K562 (cell line): ENCODE data around the gene CRADD. TPM values are rescaled to one million over a fixed set of nuclear protein-coding genes. Genes with fewer than 3 reads are reported as not detected.
A peak's percentile ranks its signal among the peaks of the same experiment; 100 is the strongest.

Experiments used
- CHD2 ChIP-seq: IDR thresholded peaks from 2 replicates; pipeline ENCODE4 v1.6.1; 2011; ENCODE audit warnings: low read depth, low read length
- DPF2 ChIP-seq: fragments of 450-650 bp; IDR thresholded peaks from 2 replicates; pipeline ENCODE4 v1.6.1; 2016
- FOXA3 ChIP-seq, 2 experiments: fragments of 450-650 bp in 1 of 2; sonication (generic) in 1 of 2; formaldehyde crosslinking; IDR thresholded peaks in 1 of 2; conservative IDR thresholded peaks in 1 of 2; 2 replicates each; pipeline versions ENCODE4 v1.4.0 to v1.8.0; 2020 to 2022; ENCODE audit warnings: mild to moderate bottlenecking in 2 of 2, missing genetic modification reagents in 1 of 2
- FOXJ2 ChIP-seq: fragments of 200-800 bp; sonication (Bioruptor generic); IDR thresholded peaks from 2 replicates; pipeline ENCODE4 v1.6.1; 2016; ENCODE audit warnings: missing genetic modification characterization, missing compliant biosample characterization
- KAT2B ChIP-seq: IDR thresholded peaks from one replicate; pipeline ENCODE4 v1.6.1; 2012; ENCODE audit warnings: low read depth, mild to moderate bottlenecking, control low read depth, inconsistent platforms, low read length, moderate library complexity
- LEF1 ChIP-seq: fragments of 450-650 bp; IDR thresholded peaks from 2 replicates; pipeline ENCODE4 v1.6.1; 2016; ENCODE audit warnings: mild to moderate bottlenecking
- MXI1 ChIP-seq: IDR thresholded peaks from 2 replicates; pipeline ENCODE4 v1.6.1; 2011; ENCODE audit warnings: low read depth, mild to moderate bottlenecking, improper control_type of control experiment, low read length
- NCOA1 ChIP-seq: fragments of 450-650 bp; IDR thresholded peaks from 2 replicates; pipeline ENCODE4 v1.6.1; 2016; ENCODE audit warnings: low read depth
- NEUROD1 ChIP-seq: fragments of 150-350 bp; IDR thresholded peaks from 2 replicates; pipeline ENCODE4 v1.6.1; 2014; ENCODE audit warnings: borderline replicate concordance, low read length, low read depth; ENCODE audit not compliant: partially characterized antibody
- PHF8 ChIP-seq: fragments of 200-600 bp; sonication (generic); IDR thresholded peaks from 2 replicates; pipeline ENCODE4 v1.6.1; 2012; ENCODE audit warnings: mixed run types, mild to moderate bottlenecking, inconsistent platforms, low read length, moderate library complexity, borderline replicate concordance
- RBBP5 ChIP-seq: fragments of 200-600 bp; sonication (generic); IDR thresholded peaks from 2 replicates; pipeline ENCODE4 v1.6.1; 2012; ENCODE audit warnings: borderline replicate concordance, mild to moderate bottlenecking, low read length, control low read depth, inconsistent platforms; ENCODE audit not compliant: insufficient read depth, poor library complexity, severe bottlenecking
- RNF2 ChIP-seq: sonication (generic); IDR thresholded peaks from 2 replicates; pipeline ENCODE4 v1.6.1; 2016
- SIRT6 ChIP-seq: IDR thresholded peaks from one replicate; pipeline ENCODE4 v1.6.1; 2012; ENCODE audit warnings: low read depth, mild to moderate bottlenecking, control low read depth, inconsistent platforms, low read length, moderate library complexity
- SLC30A9 ChIP-seq: fragments of 250-450 bp; sonication (Bioruptor Pico); IDR thresholded peaks from 2 replicates; pipeline ENCODE4 v1.8.0; 2022; ENCODE audit warnings: mild to moderate bottlenecking, moderate library complexity
- SMAD2 ChIP-seq: fragments of 150-350 bp; IDR thresholded peaks from 2 replicates; pipeline ENCODE4 v1.6.1; 2014; ENCODE audit warnings: low read depth, mild to moderate bottlenecking, low read length
- TCF3 ChIP-seq: sonication (generic); formaldehyde crosslinking; IDR thresholded peaks from 2 replicates; pipeline ENCODE4 v1.4.0; 2020; ENCODE audit warnings: mild to moderate bottlenecking, missing genetic modification reagents
- TCFL5 ChIP-seq: fragments of 250-450 bp; sonication (Bioruptor Pico); conservative IDR thresholded peaks from 2 replicates; pipeline ENCODE4 v1.6.1; 2021; ENCODE audit warnings: mild to moderate bottlenecking, moderate library complexity, matching md5 sums
- TRIM24 ChIP-seq, 2 experiments: fragments of 450-650 bp; IDR thresholded peaks; 2 replicates each; pipeline ENCODE4 v1.6.1; 2016
- U2AF2 ChIP-seq: fragments of 200-400 bp; formaldehyde crosslinking; optimal IDR thresholded peaks from 2 replicates; pipeline ENCODE3; 2017; ENCODE audit warnings: low read depth, mild to moderate bottlenecking, low read length
- ZBTB1 ChIP-seq: sonication (generic); formaldehyde crosslinking; IDR thresholded peaks from 2 replicates; pipeline ENCODE4 v1.8.1; 2023; ENCODE audit warnings: missing genetic modification reagents, low read depth, mild to moderate bottlenecking, borderline replicate concordance
- ZBTB49 ChIP-seq: sonication (generic); formaldehyde crosslinking; IDR thresholded peaks from 2 replicates; pipeline ENCODE4 v1.8.0; 2022; ENCODE audit warnings: missing genetic modification reagents, mild to moderate bottlenecking, borderline replicate concordance
- ZNF24 ChIP-seq: fragments of 450-650 bp; IDR thresholded peaks from 2 replicates; pipeline ENCODE4 v1.6.1; 2016
- ZNF253 ChIP-seq: fragments of 250-450 bp; sonication (Bioruptor Pico); conservative IDR thresholded peaks from 2 replicates; pipeline ENCODE4 v1.6.1; 2021; ENCODE audit warnings: mild to moderate bottlenecking
- ZNF436 ChIP-seq: fragments of 250-450, 450-650 bp; sonication (Bioruptor Pico); formaldehyde crosslinking; IDR thresholded peaks from 2 replicates; pipeline ENCODE4 v1.7.0; 2020; ENCODE audit warnings: mild to moderate bottlenecking
- ZNF57 ChIP-seq: fragments of 450-650 bp; formaldehyde crosslinking; IDR thresholded peaks from 2 replicates; pipeline ENCODE4 v1.4.0; 2020; ENCODE audit warnings: mild to moderate bottlenecking, moderate library complexity
- ZNF699 ChIP-seq: fragments of 250-450 bp; sonication (Bioruptor Pico); IDR thresholded peaks from 2 replicates; pipeline ENCODE4 v1.8.0; 2021; ENCODE audit warnings: mild to moderate bottlenecking, moderate library complexity; ENCODE audit not compliant: insufficient replicate concordance
- ZNF717 ChIP-seq: fragments of 250-450 bp; sonication (Bioruptor Pico); IDR thresholded peaks from 2 replicates; pipeline ENCODE4 v1.5.0; 2021
- polyA plus RNA-seq, 8 experiments: library from polyadenylated mRNA; depleted of rRNA in 4 of 8; stranded (reverse) in 5 of 8; unstranded in 3 of 8; fragments of >200 nt; fragmentation: Nextera tagmentation in 2 of 8; fragmentation: Illumina TruSeq in 1 of 8; extraction: Ambion mirVana in 2 of 8; extraction: Trizol in 1 of 8; gene quantifications; 2 replicates each; pipeline versions ENCODE4 v1.2.1 to v1.2.3, GENCODE V29; 2011 to 2014; ENCODE audit warnings: inconsistent platforms in 1 of 8, missing spikeins in 1 of 8
- total RNA-seq, 7 experiments: library from RNA; depleted of rRNA in 6 of 7; stranded (reverse); fragments of >200 nt in 6 of 7; fragmentation: Illumina TruSeq in 2 of 7; extraction: Trizol in 2 of 7; gene quantifications; 2 replicates each; pipeline versions ENCODE4 v1.2.1 to v1.2.3, GENCODE V29; 2011 to 2021; ENCODE audit warnings: low replicate concordance in 1 of 7
- TF ChIP-seq, protein P1 (sequence below): fragments of 250-450 bp; sonication (Bioruptor Pico); IDR thresholded peaks from 2 replicates; pipeline ENCODE4 v1.8.0; 2022; ENCODE audit warnings: moderate library complexity, mild to moderate bottlenecking, inconsistent platforms
- TF ChIP-seq, protein P2 (sequence below): IDR thresholded peaks from 3 replicates; pipeline ENCODE4 v1.6.1; 2011; ENCODE audit warnings: borderline replicate concordance, mild to moderate bottlenecking; ENCODE audit not compliant: insufficient read length, insufficient read depth

The CRADD gene
- total and polyA plus RNA-seq, 9 of the 15 experiments (the other 6 are each of a cell fraction or from before 2014, with no cell fraction given), result 20.5 to 41.1 (median 25.9) TPM

GRCh38 chr12:93938317-93938716 is 261.1 kb downstream of the CRADD start (continued):
- TF ChIP-seq, protein P1, sequence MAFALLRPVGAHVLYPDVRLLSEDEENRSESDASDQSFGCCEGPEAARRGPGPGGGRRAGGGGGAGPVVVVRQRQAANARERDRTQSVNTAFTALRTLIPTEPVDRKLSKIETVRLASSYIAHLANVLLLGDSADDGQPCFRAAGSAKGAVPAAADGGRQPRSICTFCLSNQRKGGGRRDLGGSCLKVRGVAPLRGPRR (CRISPR knock-in tag), result no peak
- TF ChIP-seq SMAD2 (no peak), ZNF57 (CRISPR knock-in tag) (no peak), PHF8 (no peak), FOXJ2 (tag) (peak; percentile 71; the same call in 1 of the 2 replicates), DPF2 (peak; percentile 66), ZBTB1 (CRISPR knock-in tag) (no peak), NCOA1 (peak; percentile 24; the same call in 1 of the 2 replicates), U2AF2 (no peak), ZNF436 (CRISPR knock-in tag) (no peak), NEUROD1 (no peak), CHD2 (no peak), RNF2 (peak; percentile 59; the same call in 1 of the 2 replicates), TCF3 (CRISPR knock-in tag) (peak; percentile 69), RBBP5 (no peak), FOXA3 (CRISPR knock-in tag; conservative IDR thresholded peaks at IDR 0.05 in 1 of 2, IDR thresholded peaks at IDR 0.05 in 1 of 2) (0 out of 4 replicates have a peak, but pooled peaks of 1 of the 2 experiments have one; percentile 3), ZBTB49 (no peak), ZNF253 (CRISPR knock-in tag) (no peak), SLC30A9 (CRISPR knock-in tag) (no peak), TCFL5 (no peak), LEF1 (peak; percentile 62), ZNF699 (CRISPR knock-in tag) (no peak), ZNF24 (no peak), TRIM24 (IDR thresholded peaks at IDR 0.05) (peak in 1 of 2 experiments; percentile 15; a peak in 1 of 4 replicates), KAT2B (no peak), ZNF717 (CRISPR knock-in tag) (no peak), SIRT6 (no peak), MXI1 (no peak)
- TF ChIP-seq, protein P2, sequence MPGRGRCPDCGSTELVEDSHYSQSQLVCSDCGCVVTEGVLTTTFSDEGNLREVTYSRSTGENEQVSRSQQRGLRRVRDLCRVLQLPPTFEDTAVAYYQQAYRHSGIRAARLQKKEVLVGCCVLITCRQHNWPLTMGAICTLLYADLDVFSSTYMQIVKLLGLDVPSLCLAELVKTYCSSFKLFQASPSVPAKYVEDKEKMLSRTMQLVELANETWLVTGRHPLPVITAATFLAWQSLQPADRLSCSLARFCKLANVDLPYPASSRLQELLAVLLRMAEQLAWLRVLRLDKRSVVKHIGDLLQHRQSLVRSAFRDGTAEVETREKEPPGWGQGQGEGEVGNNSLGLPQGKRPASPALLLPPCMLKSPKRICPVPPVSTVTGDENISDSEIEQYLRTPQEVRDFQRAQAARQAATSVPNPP, result no peak
